Measurements from ENCODE around the gene ATF7.
"Not testable (repeated sequence)": the region's sequence is repeated elsewhere in the genome, so short reads cannot be mapped to it uniquely, and the experiment has no call there.

Gene ATF7

GRCh38 chr12:53625373-53625945, 723 bp downstream of the ATF7 start:
- no peak for DNase-seq

GRCh38 chr12:53624956-53625355, 1.2 kb downstream of the ATF7 start:
- no peak for DNase-seq

GRCh38 chr12:53624458-53624857, 1.7 kb downstream of the ATF7 start:
- DNase-seq = no peak

- DNase-seq = no peak
Observed at GRCh38 chr12:53623548-53624385, 2.4 kb downstream of the ATF7 start.

GRCh38 chr12:53622724-53623123, 3.5 kb downstream of the ATF7 start:
- DNase-seq = no peak

- no peak for DNase-seq
Observed at GRCh38 chr12:53618275-53618674, 7.9 kb downstream of the ATF7 start.

- DNase-seq = no peak
Observed at GRCh38 chr12:53617700-53618099, 8.5 kb downstream of the ATF7 start.

- DNase-seq = no peak
Observed at GRCh38 chr12:53616950-53617349, 9.2 kb downstream of the ATF7 start.

- DNase-seq = no peak
Observed at GRCh38 chr12:53613821-53614220, 12.4 kb downstream of the ATF7 start.

- no peak for DNase-seq
Observed at GRCh38 chr12:53612978-53613377, 13.2 kb downstream of the ATF7 start.

- DNase-seq = no peak
Observed at GRCh38 chr12:53611304-53611703, 14.9 kb downstream of the ATF7 start.

- not testable (repeated sequence) for DNase-seq
Observed at GRCh38 chr12:53606688-53607087, 19.5 kb downstream of the ATF7 start.

GRCh38 chr12:53604581-53604980, 21.6 kb downstream of the ATF7 start:
- no peak for DNase-seq

GRCh38 chr12:53603804-53604203, 22.4 kb downstream of the ATF7 start:
- no peak for DNase-seq

GRCh38 chr12:53603196-53603595, 23.0 kb downstream of the ATF7 start:
- no peak for DNase-seq

GRCh38 chr12:53602176-53602864, 23.9 kb downstream of the ATF7 start:
- DNase-seq = no peak

GRCh38 chr12:53601296-53601847, 24.8 kb downstream of the ATF7 start:
- no peak for DNase-seq

- DNase-seq = no peak
Observed at GRCh38 chr12:53600490-53601295, 25.5 kb downstream of the ATF7 start.

- DNase-seq = no peak
Observed at GRCh38 chr12:53599579-53599978, 26.6 kb downstream of the ATF7 start.

- not testable (repeated sequence) for DNase-seq
Observed at GRCh38 chr12:53598971-53599370, 27.2 kb downstream of the ATF7 start.

- DNase-seq = no peak
Observed at GRCh38 chr12:53596920-53597363, 29.2 kb downstream of the ATF7 start.

- no peak for DNase-seq
Observed at GRCh38 chr12:53594897-53595615, 31.1 kb downstream of the ATF7 start.

Data from activated CD4-positive, alpha-beta T cell treated with anti-CD3 and anti-CD28 coated beads for 1 hour (primary cell).